ENCODE measurements around the gene RFTN1.

Gene RFTN1

GRCh38 chr3:16302082-16302631 is 211.3 kb downstream of the RFTN1 start:
- DNase-seq (ENCODE audit: low spot score) = no peak

DNA sequence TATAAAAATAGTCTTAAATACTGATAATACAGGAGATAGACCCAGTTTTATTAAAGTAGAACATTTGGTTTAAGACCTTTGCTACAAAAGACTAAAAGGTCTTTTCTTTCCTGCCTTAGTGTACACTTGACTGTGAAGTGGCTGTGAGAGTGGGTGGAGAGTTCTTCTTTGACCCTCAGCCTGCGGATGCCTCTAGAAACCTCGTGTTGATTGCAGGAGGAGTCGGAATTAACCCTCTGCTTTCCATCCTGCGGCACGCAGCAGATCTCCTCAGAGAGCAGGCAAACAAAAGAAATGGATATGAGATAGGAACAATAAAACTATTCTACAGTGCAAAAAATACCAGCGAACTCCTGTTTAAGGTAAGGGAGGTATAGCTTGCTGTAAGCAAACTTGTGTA is 212.0 kb downstream of the RFTN1 start:
- DNase-seq (ENCODE audit: low spot score) = no peak

GRCh38 chr3:16300881-16301359 is 212.6 kb downstream of the RFTN1 start:
- peak; percentile 71 for DNase-seq (ENCODE audit: low spot score)

- DNase-seq (ENCODE audit: low spot score) = peak; percentile 63
Measured at GRCh38 chr3:16300307-16300706, 213.2 kb downstream of the RFTN1 start.

- DNase-seq (ENCODE audit: low spot score) = no peak
Measured at GRCh38 chr3:16299746-16300145, 213.8 kb downstream of the RFTN1 start.

DNA sequence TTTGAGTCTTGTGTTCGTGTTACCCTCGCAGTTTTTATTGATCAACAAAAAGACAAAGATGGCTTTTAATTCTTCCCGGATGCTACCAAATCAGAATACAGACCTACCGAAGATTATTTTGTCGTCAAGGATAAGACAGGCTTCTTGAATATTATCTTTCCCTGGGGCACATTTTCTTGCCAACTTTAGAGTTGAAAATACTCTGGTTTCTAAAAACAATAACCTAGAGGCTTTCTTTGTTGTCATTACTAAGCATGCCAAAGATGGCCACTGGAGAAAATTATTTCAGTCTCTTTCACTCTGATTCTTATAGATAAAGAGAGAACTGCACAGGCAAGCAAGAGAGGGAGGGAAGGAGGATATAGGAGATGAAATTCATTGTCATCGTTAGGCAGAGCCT is 214.6 kb downstream of the RFTN1 start:
- DNase-seq (ENCODE audit: low spot score) = no peak

GRCh38 chr3:16297997-16298885 is 215.3 kb downstream of the RFTN1 start:
- DNase-seq (ENCODE audit: low spot score) = no peak

DNA sequence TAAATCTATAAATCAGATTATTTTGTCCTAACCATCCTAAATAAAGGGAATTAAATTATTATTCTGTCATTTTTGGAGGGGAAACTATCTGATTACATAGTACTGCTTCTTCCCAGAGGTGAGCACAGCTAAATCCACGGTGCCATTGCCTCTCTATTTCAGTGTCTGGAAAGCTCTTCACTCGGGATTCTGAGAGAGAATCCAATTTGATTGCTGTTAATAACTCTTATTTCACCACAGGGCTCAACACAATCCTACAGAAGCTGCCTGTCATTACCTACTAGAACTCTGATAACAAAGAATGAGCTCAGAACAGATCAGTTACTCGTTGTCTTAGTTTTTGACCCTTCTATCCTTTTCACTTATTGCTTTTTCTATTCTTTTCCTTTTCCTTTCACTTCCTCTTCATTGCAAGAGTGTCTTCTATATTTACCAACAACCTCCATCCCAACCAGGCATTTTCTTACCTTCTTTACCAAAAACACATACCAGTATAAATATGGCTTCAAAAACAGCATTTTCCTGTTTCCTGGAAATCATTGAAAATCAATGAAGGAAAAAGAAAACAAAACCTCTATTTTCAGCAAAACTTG is 218.1 kb downstream of the RFTN1 start:
- no peak for DNase-seq (ENCODE audit: low spot score)

GRCh38 chr3:16294844-16295243 is 218.7 kb downstream of the RFTN1 start:
- DNase-seq (ENCODE audit: low spot score) = peak; percentile 68

GRCh38 chr3:16290827-16291196 is 222.7 kb downstream of the RFTN1 start:
- DNase-seq (ENCODE audit: low spot score) = peak; percentile 82

DNA sequence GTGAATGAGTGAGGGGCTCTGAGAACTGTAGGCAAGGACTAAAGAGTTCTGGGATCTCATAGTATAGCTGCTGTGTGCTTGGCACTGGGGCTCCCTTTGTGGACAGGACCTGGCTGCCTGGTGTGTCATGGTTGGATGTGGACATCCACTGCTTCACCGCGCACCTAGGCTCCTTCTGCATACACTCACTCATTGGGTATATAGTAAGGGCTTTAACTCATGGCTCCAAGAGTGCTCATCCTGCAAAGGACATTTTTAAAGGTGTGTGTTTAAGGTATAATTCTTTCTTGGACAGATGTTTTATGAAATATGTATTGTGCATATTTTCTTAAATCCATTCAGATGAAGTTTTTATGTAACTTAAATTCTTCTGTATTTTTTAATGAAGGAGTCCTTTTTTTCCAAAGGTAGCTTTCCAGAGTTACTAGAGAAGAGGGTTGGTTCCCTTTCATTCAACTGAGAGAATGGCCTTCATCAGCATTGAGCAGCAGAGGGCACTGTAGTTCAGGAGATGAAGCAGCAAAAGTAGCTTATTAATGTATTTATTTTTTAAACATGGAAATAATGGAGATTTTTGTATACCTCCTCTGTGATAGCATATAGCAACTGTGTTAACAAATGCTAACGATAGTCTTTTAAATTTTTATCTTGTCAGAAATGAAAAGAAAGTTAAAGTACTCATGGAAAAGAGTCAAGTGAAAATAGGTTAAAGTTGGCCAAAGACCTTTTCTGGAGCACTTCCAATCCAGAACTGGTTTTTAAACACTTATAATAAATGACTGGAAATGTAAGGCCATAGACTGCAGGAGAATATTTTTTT is 223.3 kb downstream of the RFTN1 start:
- peak; percentile 73 for DNase-seq (ENCODE audit: low spot score)

- no peak for DNase-seq (ENCODE audit: low spot score)
Measured at GRCh38 chr3:16289144-16289889, 224.2 kb downstream of the RFTN1 start.

DNA sequence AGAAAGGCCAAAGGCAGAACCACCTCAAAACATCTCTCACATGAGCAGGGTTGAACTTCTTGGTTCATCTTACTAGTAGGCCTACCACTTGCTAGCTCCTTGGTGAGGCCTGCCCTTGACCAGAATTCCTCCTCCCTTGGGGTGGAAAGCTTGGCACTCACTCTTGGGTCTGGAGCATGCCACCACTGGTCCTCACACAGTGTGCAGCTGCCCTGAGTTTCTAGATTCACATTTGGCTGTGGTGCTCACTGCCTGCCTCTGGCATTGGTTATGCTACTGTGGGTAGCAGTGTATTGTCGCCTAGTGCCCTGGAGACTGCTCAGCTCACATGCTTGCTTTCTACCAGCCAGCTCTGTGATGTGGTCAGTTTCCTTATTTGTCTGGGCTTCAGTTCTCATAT is 224.8 kb downstream of the RFTN1 start:
- DNase-seq (ENCODE audit: low spot score) = no peak

DNA sequence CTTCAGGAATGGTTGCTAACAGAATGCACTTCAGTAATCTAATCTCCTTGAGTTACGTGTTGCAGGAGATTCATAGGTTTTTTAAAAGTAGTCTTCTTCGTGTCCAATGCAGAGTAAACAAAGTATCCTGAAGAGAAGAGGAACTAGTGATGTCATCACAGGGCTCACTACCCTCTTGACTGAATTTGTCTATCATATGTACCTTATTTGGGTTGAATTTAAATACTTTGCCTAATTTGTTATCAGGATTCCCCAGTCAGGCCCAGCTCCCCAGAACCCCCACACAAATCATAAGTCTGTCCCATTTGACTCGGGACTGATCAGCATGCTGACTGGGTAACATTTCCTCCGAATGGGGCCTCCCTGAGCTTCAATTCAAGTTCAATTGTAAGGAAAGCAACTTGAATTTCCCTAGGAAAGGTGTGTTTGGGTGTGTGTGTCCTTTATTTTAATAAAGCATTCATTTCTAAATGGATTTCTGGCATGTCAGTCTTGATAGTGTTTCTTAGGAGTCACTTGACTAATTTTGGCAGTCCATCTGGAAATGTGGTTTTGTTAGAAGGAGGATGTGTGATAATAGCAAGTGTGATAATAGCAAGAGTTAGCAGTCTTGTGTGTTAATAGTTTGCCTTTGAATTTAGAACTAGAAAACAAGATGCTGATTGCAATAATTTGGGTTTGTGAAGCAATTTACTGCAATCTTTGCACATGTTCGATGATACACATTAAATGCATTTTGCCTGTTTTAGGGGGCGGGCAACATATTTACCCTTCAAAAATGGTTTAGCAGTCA is 226.6 kb downstream of the RFTN1 start:
- DNase-seq (ENCODE audit: low spot score) = no peak

DNA sequence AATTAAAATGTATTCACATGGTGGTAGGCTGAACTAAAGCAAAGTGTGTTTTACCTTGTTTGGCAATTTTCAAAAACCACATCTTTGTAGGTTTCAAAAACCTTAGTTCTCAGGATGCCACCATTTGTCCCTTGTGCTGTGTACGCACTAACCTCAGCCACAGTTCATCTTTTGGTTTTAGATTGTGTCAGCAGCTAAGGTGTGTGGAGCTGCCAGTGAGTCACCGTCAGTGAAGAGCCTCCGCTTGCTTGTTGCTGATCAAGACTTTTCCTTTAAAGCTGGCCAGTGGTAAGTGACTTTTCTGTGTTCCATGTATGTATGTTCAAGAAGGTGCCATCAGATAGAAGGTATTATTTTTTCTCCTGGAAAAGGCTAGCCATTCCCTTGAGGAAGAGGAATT is 227.3 kb downstream of the RFTN1 start:
- DNase-seq (ENCODE audit: low spot score) = peak; percentile 85

DNA sequence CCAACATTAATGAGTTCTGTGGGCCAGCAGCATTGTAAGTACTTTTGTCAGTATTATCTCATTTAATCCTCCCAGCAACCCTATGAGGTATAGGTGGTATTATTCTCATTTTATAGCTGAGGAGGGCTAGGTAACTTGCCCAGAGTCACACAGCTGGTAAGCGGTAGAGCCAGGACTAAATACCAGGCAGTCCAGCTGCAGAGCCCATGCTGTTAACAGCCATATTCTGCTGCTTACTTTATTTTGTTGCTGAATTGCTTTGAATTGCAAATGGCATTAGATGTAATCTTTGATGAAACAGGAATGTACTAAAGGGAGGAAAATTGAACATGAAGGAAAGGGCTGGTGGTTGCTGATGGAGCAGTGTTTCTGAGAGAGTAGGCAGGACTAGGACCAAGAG is 228.9 kb downstream of the RFTN1 start:
- no peak for DNase-seq (ENCODE audit: low spot score)

DNA sequence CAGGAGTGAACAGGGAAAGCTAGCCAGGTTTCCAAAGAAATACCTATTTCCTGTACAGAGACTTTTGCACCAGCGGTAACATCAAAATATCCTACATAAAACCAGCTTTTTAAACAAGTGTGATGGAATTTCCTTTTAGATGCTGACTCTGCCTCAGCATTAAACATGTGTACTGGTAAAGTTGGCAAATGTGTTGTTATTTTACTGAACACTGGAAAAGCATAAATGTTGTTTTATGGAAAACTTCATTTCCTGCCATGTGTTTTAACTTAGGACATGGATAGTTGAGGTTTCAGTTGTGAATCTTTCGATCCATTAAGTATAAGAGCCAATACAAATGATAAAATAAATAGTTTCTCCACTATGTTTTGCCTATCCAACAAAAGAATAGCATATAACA is 232.8 kb downstream of the RFTN1 start:
- no peak for DNase-seq (ENCODE audit: low spot score)

DNA sequence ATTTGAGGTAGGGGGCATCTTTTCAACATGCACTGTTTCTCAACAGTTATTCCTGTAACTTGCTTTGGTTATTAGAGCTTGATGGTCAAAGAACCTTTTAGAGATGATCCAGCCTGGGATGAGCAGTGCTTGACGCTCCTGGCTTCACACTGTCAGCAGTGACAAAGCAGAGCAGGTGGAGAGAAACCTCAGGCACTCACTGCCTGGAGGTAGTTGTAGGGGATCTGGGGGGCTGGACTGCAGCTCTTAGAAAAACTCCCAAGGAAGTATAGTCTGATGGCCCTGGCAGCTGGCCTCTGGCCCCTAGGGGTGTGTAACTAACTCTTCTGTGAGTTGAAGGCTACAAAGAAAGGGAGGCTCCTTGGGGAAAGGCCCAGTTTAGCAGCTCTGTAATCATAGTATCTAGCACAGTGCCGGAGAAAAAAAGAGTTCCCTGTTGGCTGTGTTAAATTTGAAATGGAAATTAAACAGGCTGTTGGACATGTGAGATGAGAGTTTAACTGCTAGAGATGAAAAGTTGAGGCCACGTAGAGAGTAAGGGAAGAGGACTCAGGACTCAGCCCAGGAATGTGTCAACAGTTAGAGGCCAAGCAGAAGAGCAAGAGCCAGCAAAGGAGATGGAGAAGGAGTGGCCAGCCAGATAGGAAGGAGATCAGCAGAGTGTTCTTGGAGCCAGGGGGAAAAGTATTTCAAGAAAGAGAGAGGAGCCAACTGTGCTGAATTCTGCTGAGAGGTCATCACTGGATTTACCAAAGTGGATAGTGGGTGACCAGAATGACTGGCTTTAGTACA is 234.3 kb downstream of the RFTN1 start:
- no peak for DNase-seq (ENCODE audit: low spot score)

DNA sequence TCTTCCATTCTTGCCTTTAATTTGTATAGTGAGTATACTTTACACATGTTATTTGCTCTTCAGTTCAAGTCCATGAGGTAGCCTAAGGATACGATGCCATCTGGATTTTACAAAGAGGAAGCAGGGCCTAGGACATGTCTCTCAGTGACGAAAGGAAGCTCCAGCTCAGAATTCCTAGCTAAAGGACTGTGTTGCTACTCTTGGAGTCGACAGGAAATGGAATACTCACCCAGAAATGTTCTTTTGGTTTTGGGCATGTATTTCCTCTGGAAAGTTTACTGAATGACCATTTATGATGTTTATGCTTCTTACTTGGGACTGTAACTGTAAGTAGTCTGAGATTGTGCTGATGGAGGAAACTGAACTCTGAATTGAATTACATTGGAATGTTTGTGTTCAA is 236.0 kb downstream of the RFTN1 start:
- DNase-seq (ENCODE audit: low spot score) = no peak

DNA sequence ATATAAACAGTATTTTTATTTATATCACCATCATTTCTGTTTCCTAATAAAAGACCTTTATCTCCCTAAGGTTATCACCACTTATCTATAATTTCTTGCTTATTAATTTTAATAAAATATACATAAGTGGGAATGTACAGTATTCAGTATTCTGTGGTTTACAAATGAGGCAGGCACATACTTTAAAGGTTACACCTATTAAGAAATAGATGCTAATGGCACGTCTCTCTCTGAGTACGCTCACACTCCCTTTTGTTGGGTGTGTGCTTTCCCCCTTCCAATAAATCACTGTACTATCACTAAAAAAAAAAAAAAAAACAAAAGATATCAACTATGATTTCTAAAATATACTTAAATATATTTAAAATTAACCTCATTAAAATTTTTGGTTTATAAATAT is 239.6 kb downstream of the RFTN1 start:
- no peak for DNase-seq (ENCODE audit: low spot score)
